Uterus (tissue), 4 donors: ENCODE data around the gene TBX3. TPM values are rescaled to one million over a fixed set of nuclear protein-coding genes. Genes with fewer than 3 reads are reported as not detected.

Experiments used
- DNase-seq, 2 donors: peaks; one replicate each; pipeline ENCODE4 v3.0.0-alpha.2; 2019 to 2020
- H3K27ac ChIP-seq, 2 donors: fragments of 200-600 bp; sonication (generic); 1 replicate in 1 of 2; 2 replicates in 1 of 2; pipeline ENCODE4 v1.5.1; 2016 to 2018
- H3K27me3 ChIP-seq, 2 donors: fragments of 200-600 bp; sonication (generic); one replicate each; pipeline ENCODE4 v1.5.1; 2018 to 2019; ENCODE audit warnings: control low read depth in 1 of 2
- H3K36me3 ChIP-seq, 2 donors: fragments of 200-600 bp; sonication (generic); one replicate each; pipeline ENCODE4 v1.5.1; 2019; ENCODE audit warnings: control low read depth in 1 of 2
- H3K4me1 ChIP-seq, 2 donors: fragments of 200-600 bp; sonication (generic); one replicate each; pipeline ENCODE4 v1.5.1; 2018 to 2019; ENCODE audit warnings: control low read depth in 1 of 2
- H3K4me3 ChIP-seq, 2 donors: fragments of 200-600 bp; sonication (generic); 1 replicate in 1 of 2; 2 replicates in 1 of 2; pipeline ENCODE4 v1.5.1; 2018 to 2019; ENCODE audit warnings: mild to moderate bottlenecking in 1 of 2
- H3K9me3 ChIP-seq, 2 donors: fragments of 200-600 bp; sonication (generic); one replicate each; pipeline ENCODE4 v1.5.1; 2019; ENCODE audit warnings: control low read depth in 1 of 2
- POLR2A ChIP-seq, 2 donors: fragments of 450-650 bp; IDR thresholded peaks; one replicate each; pipeline ENCODE4 v1.6.1; 2016; ENCODE audit warnings: antibody characterized with exemption in 2 of 2, mild to moderate bottlenecking in 1 of 2, moderate library complexity in 1 of 2
- intact Hi-C: fragments of 100-400 bp; cut with DNase I; formaldehyde crosslinking; loops from one replicate; pipeline ENCODE4 v1.15.1; 2023; ENCODE audit warnings: low total_unique reads
- total RNA-seq, 4 donors: library from RNA; depleted of rRNA in 3 of 4; stranded (reverse); fragments of >200 nt in 3 of 4; gene quantifications; one replicate each; pipeline versions ENCODE4 v1.1.0 to v1.2.4, GENCODE V29; 2014 to 2023
- TF ChIP-seq, protein P1 (sequence below), 4 experiments: fragments of 200-600 bp in 2 of 4; fragments of 450-650 bp in 2 of 4; sonication (generic) in 2 of 4; IDR thresholded peaks; one replicate each; pipeline ENCODE4 v1.5.1; 2016 to 2019; ENCODE audit warnings: antibody characterized with exemption in 4 of 4, mild to moderate bottlenecking in 2 of 4, moderate library complexity in 1 of 4
- donor health status: DM: yes; HTN: yes; CAD: no.

The TBX3 gene
- total RNA-seq, 4 donors from 2014 or later = 11.0 to 120 (median 56.3) TPM

DNA sequence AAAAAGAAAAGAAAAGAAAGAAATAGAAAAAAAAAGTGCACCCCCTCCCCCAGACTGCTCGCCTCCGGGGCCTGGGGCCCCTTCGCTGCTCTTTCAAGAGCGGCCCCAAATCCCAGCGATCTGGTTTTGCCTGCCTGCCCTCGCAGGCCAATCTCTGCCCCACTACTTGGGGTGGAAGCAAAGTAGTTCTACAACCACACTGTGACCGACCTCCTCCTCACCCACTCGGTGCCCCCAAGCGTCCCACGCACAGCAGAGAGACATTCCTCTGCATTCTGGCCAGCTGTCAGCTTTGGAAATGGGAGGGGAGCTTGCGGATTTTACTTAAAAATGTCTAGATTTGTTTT is 2.4 kb upstream of the TBX3 start:
- Histone ChIP-seq H3K9me3 (no peaks in the 10 kb centered on the region), H3K27me3 (no peaks in the 10 kb centered on the region), H3K27ac (peak overlapping the region in 1 of 2 donors; percentile 97), H3K4me3 (no peak overlapping the region), H3K4me1 (no peaks in the 10 kb centered on the region), H3K36me3 (no peaks in the 10 kb centered on the region)
- TF ChIP-seq POLR2A (IDR thresholded peaks at IDR 0.05) = no peak
- TF ChIP-seq, protein P1, sequence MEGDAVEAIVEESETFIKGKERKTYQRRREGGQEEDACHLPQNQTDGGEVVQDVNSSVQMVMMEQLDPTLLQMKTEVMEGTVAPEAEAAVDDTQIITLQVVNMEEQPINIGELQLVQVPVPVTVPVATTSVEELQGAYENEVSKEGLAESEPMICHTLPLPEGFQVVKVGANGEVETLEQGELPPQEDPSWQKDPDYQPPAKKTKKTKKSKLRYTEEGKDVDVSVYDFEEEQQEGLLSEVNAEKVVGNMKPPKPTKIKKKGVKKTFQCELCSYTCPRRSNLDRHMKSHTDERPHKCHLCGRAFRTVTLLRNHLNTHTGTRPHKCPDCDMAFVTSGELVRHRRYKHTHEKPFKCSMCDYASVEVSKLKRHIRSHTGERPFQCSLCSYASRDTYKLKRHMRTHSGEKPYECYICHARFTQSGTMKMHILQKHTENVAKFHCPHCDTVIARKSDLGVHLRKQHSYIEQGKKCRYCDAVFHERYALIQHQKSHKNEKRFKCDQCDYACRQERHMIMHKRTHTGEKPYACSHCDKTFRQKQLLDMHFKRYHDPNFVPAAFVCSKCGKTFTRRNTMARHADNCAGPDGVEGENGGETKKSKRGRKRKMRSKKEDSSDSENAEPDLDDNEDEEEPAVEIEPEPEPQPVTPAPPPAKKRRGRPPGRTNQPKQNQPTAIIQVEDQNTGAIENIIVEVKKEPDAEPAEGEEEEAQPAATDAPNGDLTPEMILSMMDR (IDR thresholded peaks at IDR 0.05) = no peak
- intact Hi-C loops = no loop called here
- no peak for DNase-seq

DNA sequence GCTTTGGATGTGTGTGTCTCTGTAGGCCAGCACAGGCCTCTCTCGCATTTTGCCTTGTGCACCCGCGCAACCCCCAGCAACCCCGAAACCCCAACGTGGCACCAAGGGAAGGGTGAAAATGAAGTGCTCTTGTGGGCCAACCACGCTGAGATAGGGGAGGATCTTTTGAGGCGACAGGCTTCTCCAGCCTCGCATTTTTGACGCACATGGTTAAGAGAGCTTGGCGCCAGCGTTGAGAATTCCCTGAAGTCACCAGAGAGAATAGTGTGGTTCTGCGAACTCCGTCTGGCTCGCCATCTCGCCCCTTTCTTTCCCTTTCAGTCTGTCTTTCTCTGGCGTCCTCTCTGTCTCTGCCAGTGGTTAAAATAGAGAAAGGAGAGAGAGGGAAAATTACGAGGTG is 1.9 kb upstream of the TBX3 start:
- no peak for DNase-seq
- no peak overlapping the region for H3K4me3 ChIP-seq
- no peaks in the 10 kb centered on the region for H3K9me3 ChIP-seq
- no peaks in the 10 kb centered on the region for H3K27me3 ChIP-seq
- H3K36me3 ChIP-seq = no peaks in the 10 kb centered on the region
- intact Hi-C loops = no loop called here
- peak overlapping the region in 1 of 2 donors; percentile 97 for H3K27ac ChIP-seq
- TF ChIP-seq, protein P1 (IDR thresholded peaks at IDR 0.05) = no peak
- TF ChIP-seq POLR2A (IDR thresholded peaks at IDR 0.05) = no peak
- H3K4me1 ChIP-seq = no peaks in the 10 kb centered on the region

DNA sequence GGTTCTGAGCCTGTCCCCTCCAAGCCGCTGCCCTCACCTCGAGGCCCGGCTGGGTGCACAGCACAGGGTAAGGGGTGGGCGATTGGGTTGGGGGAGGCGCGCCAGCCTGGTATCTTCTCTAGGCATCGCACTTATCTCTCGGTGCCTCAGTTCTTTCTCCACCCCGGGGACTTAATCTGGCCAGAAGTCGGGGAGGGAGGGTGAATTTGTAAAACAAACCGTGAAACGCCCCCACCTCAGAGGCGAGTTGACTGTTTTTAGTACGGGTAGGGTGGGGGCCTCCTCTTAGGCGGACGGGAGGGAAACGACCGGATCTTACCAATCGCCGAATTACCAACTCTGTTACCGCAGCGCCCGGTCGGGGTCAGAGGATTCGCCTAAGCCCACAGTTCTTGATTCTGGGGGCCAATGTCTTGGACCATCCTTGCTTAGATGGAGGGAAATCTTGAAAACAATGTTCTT is 1.4 kb upstream of the TBX3 start:
- Histone ChIP-seq H3K4me3 (peak overlapping the region; percentile 58 to 93), H3K27ac (peak overlapping the region; percentile 97 to 98), H3K9me3 (no peaks in the 10 kb centered on the region), H3K36me3 (no peaks in the 10 kb centered on the region), H3K4me1 (no peaks in the 10 kb centered on the region), H3K27me3 (no peaks in the 10 kb centered on the region)
- DNase-seq = no peak
- intact Hi-C loops = no loop called here
- TF ChIP-seq, protein P1 (IDR thresholded peaks at IDR 0.05) = no peak
- no peak for TF ChIP-seq POLR2A (IDR thresholded peaks at IDR 0.05)

DNA sequence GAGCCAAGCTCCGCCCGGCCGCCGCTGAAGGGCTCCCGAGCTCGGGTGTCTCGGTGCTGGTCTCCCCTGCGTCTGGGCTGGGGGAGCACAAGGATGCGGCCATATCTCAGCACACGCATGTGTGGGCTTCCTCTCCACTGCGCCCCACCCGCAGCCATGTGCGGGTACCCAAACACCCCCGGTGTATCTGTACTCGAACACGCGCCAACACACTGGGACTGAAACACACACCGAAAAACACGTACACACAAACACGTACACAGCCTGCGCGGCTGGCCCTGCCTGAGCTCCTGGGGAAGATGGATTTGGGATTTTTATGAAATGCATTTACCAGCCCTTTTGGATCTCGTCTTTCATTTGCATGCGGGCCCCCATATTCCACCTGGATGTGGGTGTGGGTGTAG is 897 bp upstream of the TBX3 start:
- H3K4me3 ChIP-seq = peak overlapping the region; percentile 58 to 93
- peak overlapping the region; percentile 97 to 98 for H3K27ac ChIP-seq
- H3K4me1 ChIP-seq = no peaks in the 10 kb centered on the region
- H3K36me3 ChIP-seq = no peaks in the 10 kb centered on the region
- H3K9me3 ChIP-seq = no peaks in the 10 kb centered on the region
- DNase-seq = no peak
- intact Hi-C loops = no loop called here
- TF ChIP-seq, protein P1 (IDR thresholded peaks at IDR 0.05) = no peak
- no peak for TF ChIP-seq POLR2A (IDR thresholded peaks at IDR 0.05)
- no peaks in the 10 kb centered on the region for H3K27me3 ChIP-seq

DNA sequence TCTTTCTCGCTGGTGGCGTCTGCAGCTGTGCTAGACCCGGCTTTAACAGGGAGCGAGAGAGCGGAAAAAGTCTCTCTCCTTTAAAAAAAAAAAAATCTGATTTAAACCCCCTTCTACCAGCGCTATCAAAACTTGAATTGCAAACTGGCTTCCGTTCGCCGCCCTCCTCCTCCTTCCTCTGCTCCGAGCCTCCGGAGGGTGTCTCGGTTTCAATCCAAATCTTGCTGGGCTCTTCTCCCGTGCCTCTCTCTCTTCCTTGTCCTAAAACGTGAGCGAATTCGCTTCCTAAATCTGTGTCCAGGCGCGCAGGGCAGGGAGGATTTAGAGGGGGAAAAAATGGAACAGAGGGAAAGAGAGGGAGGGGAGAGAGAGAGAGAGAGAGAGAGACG is 272 bp downstream of the TBX3 start:
- peak overlapping the region; percentile 97 to 98 for H3K27ac ChIP-seq
- H3K4me1 ChIP-seq = no peaks in the 10 kb centered on the region
- intact Hi-C loops = no loop called here
- H3K9me3 ChIP-seq = no peaks in the 10 kb centered on the region
- H3K27me3 ChIP-seq = no peaks in the 10 kb centered on the region
- TF ChIP-seq, protein P1 (IDR thresholded peaks at IDR 0.05) = peak in 1 of 4 experiments; percentile 5
- TF ChIP-seq POLR2A (IDR thresholded peaks at IDR 0.05) = no peak
- DNase-seq = no peak
- H3K4me3 ChIP-seq = peak overlapping the region; percentile 58 to 93
- no peaks in the 10 kb centered on the region for H3K36me3 ChIP-seq
